B cell (primary cell): ENCODE measurements around the gene RNF10. TPM values are rescaled to one million over a fixed set of nuclear protein-coding genes. Genes with fewer than 3 reads are reported as not detected.

Experiments used
- ATAC-seq: fragments of 200-7000 bp; cut with Tn5 transposase; one replicate; pipeline ENCODE4 v1.10.0; 2021; ENCODE audit warnings: low read depth, mild to moderate bottlenecking, moderate number of reproducible peaks, moderate library complexity
- CTCF ChIA-PET: fragments of 350-600 bp; sonication (Branson Sonifier 250); formaldehyde crosslinking; loops from one replicate; lab custom pipeline; 2021; ENCODE audit warnings: antibody characterized with exemption, inconsistent platforms; lab: Charles Lee
- POLR2A ChIA-PET: fragments of 350-600 bp; sonication (Branson Sonifier 250); formaldehyde crosslinking; loops from one replicate; lab custom pipeline; 2021; ENCODE audit warnings: antibody characterized with exemption; lab: Charles Lee
- DNase-seq: peaks from one replicate; pipeline ENCODE4 v3.0.0; 2013
- H2AFZ ChIP-seq: 2 replicates; pipeline ENCODE4 v1.6.1; 2012; ENCODE audit warnings: mild to moderate bottlenecking, low read depth, low read length; ENCODE audit not compliant: insufficient read depth, poor library complexity, severe bottlenecking
- H3K27ac ChIP-seq, 2 donors: 1 replicate in 1 of 2; 2 replicates in 1 of 2; pipeline ENCODE4 v1.5.1; 2012 to 2013; ENCODE audit warnings: low read length in 2 of 2, mild to moderate bottlenecking in 2 of 2, moderate library complexity in 1 of 2
- H3K27me3 ChIP-seq, 4 experiments: fragments of 200-600 bp in 1 of 4; sonication (generic) in 1 of 4; replicated peaks in 1 of 4; 1 replicate in 2 of 4; 2 replicates in 2 of 4; pipeline versions ENCODE4 v1.6.1 to v1.7.0; 2013 to 2016; ENCODE audit warnings: low read length in 3 of 4, mild to moderate bottlenecking in 2 of 4, mixed read lengths in 1 of 4, moderate library complexity in 1 of 4; ENCODE audit not compliant: insufficient read depth in 4 of 4, control insufficient read depth in 3 of 4; ENCODE audit errors: control extremely low read depth in 1 of 4
- H3K36me3 ChIP-seq, 2 experiments: replicated peaks in 1 of 2; 1 replicate in 1 of 2; 2 replicates in 1 of 2; pipeline versions ENCODE4 v1.6.1 to v1.7.1; 2013; ENCODE audit warnings: low read length in 1 of 2; ENCODE audit not compliant: insufficient read depth in 2 of 2, control insufficient read depth in 1 of 2; ENCODE audit errors: control extremely low read depth in 1 of 2, extremely low read depth in 1 of 2
- H3K4me1 ChIP-seq, 2 donors: fragments of 200-600 bp in 1 of 2; sonication (generic) in 1 of 2; 1 replicate in 1 of 2; 2 replicates in 1 of 2; pipeline versions ENCODE4 v1.5.1 to v1.6.1; 2013 to 2017; ENCODE audit warnings: low read length in 2 of 2; ENCODE audit not compliant: control insufficient read depth in 2 of 2, insufficient read depth in 2 of 2
- H3K4me2 ChIP-seq: replicated peaks from 2 replicates; pipeline ENCODE3; 2012; ENCODE audit warnings: mild to moderate bottlenecking, low read depth, low read length; ENCODE audit not compliant: poor library complexity, severe bottlenecking
- H3K4me3 ChIP-seq, 5 experiments: fragments of 200-600 bp in 1 of 5; sonication (generic) in 1 of 5; 1 replicate in 3 of 5; 2 replicates in 2 of 5; pipeline versions ENCODE4 v1.5.1 to v1.7.0; 2011 to 2016; ENCODE audit warnings: low read length in 4 of 5, mild to moderate bottlenecking in 4 of 5, low read depth in 2 of 5, control low read depth in 1 of 5, moderate library complexity in 1 of 5; ENCODE audit not compliant: insufficient read depth in 1 of 5; ENCODE audit errors: control extremely low read depth in 1 of 5, extremely low read depth in 1 of 5
- H3K79me2 ChIP-seq: fragments of 200-600 bp; sonication (generic); one replicate; pipeline ENCODE4 v1.6.0; 2016; ENCODE audit warnings: low read length; ENCODE audit not compliant: control insufficient read depth, insufficient read depth
- H3K9ac ChIP-seq: fragments of 200-600 bp; sonication (generic); 2 replicates; pipeline ENCODE4 v1.6.1; 2017; ENCODE audit warnings: mild to moderate bottlenecking, low read length, moderate library complexity
- H3K9me3 ChIP-seq, 3 donors: one replicate each; pipeline versions ENCODE4 v1.6.1 to v1.7.1; 2013; ENCODE audit warnings: low read length in 2 of 3; ENCODE audit not compliant: control insufficient read depth in 2 of 3, insufficient read depth in 1 of 3; ENCODE audit errors: control extremely low read depth in 1 of 3
- H4K20me1 ChIP-seq: 2 replicates; pipeline ENCODE4 v1.6.0; 2012; ENCODE audit warnings: mild to moderate bottlenecking, low read length; ENCODE audit not compliant: insufficient read depth, control insufficient read depth, poor library complexity, severe bottlenecking
- H3K27ac Mint-ChIP-seq: one replicate; pipeline ENCODE4 v1.8.0; 2021; ENCODE audit warnings: mixed read lengths
- H3K27me3 Mint-ChIP-seq: one replicate; pipeline ENCODE4 v1.8.0; 2021; ENCODE audit warnings: mixed read lengths
- H3K4me1 Mint-ChIP-seq: one replicate; pipeline ENCODE4 v1.8.0; 2021; ENCODE audit warnings: mixed read lengths
- H3K4me3 Mint-ChIP-seq: one replicate; pipeline ENCODE4 v1.8.0; 2021; ENCODE audit warnings: mixed read lengths
- H3K9me3 Mint-ChIP-seq: one replicate; pipeline ENCODE4 v1.8.0; 2022; ENCODE audit warnings: mixed read lengths; ENCODE audit not compliant: insufficient read depth
- CTCF ChIP-seq: fragments of 200-600 bp; IDR thresholded peaks from one replicate; pipeline ENCODE4 v1.8.0; 2022; ENCODE audit warnings: antibody characterized with exemption, mild to moderate bottlenecking
- EZH2 ChIP-seq: IDR thresholded peaks from 2 replicates; pipeline ENCODE4 v1.6.1; 2012; ENCODE audit warnings: borderline replicate concordance, low read depth, mild to moderate bottlenecking, moderate library complexity, low read length; ENCODE audit not compliant: insufficient read depth, poor library complexity, severe bottlenecking
- WGBS: methylation state at CpG from one replicate; pipeline ENCODE4 v1.1.5; 2013; ENCODE audit warnings: missing lambda C conversion rate; ENCODE audit not compliant: insufficient coverage; 5-methylcytosine and 5-hydroxymethylcytosine counted together
- intact Hi-C: fragments of 100-400 bp; cut with micrococcal nuclease; formaldehyde crosslinking; loops from one replicate; pipeline ENCODE4 v1.10.0; 2022
- polyA plus RNA-seq: library from polyadenylated mRNA; depleted of rRNA; stranded (reverse); fragments of >200 nt; gene quantifications from 2 replicates; pipeline ENCODE4 v1.2.3, GENCODE V29; 2012
- total RNA-seq, 2 donors: library from RNA; stranded (reverse); fragments of 120-200 nt in 1 of 2; gene quantifications; 1 replicate in 1 of 2; 2 replicates in 1 of 2; pipeline versions ENCODE4 v1.2.3 to v1.2.4, GENCODE V29; 2013 to 2022

Gene RNF10
- total and polyA plus RNA-seq, 2 donors (not counting 1 experiment from before 2014, with no cell fraction given): 163 to 236 TPM

- peak overlapping the region; percentile 93 for H3K27ac Mint-ChIP-seq
- intact Hi-C loops: loop anchor here (1.0 to 5.0 kb wide), 9 partner anchors 47 to 1090 kb away; partner anchors contain the start of genes ACADS, DYNLL1, RNF10 and SRSF9
- H3K79me2 ChIP-seq: peaks cover 6% of the 10 kb centered on the region
- DNase-seq (peak; percentile 25), ATAC-seq (no peak)
- peak overlapping the region; percentile 92 for H3K9ac ChIP-seq
- peaks cover 10% of the 10 kb centered on the region for H3K27me3 Mint-ChIP-seq
- peak overlapping the region; percentile 89 for H3K4me2 ChIP-seq
- no CpG with 5 or more reads among the region's 9 CpGs for WGBS
- no peak for TF ChIP-seq EZH2
- TF ChIP-seq CTCF: no peak
- H3K9me3 Mint-ChIP-seq: no peaks in the 10 kb centered on the region
- H4K20me1 ChIP-seq: no peaks in the 10 kb centered on the region
- H3K27me3 ChIP-seq: peaks cover 0 to 28% (median 10%) of the 10 kb centered on the region in 4 experiments
- H3K4me1 Mint-ChIP-seq: peaks cover 40% of the 10 kb centered on the region
- peak overlapping the region; percentile 96 for H2AFZ ChIP-seq
- H3K9me3 ChIP-seq: no peaks in the 10 kb centered on the region
- H3K4me1 ChIP-seq: peaks cover 28 to 37% of the 10 kb centered on the region in 2 donors
- H3K4me3 ChIP-seq: peak overlapping the region; percentile 58 to 99 (median 96)
- no peak overlapping the region for H3K27ac ChIP-seq
- H3K36me3 ChIP-seq: peaks cover 0 to 23% of the 10 kb centered on the region in 2 experiments
- ChIA-PET CTCF (interaction anchor here (0.7 to 5.3 kb wide), 29 partner anchors 8 to 1045 kb away, joined by 3 to 60 read pairs (median 5); partner anchors contain the start of genes COX6A1, MLEC and UNC119B), POLR2A (interaction anchor here (0.7 kb wide), 1 partner anchor 19 kb away, joined by 3 read pairs; no protein-coding TSS in a partner anchor)
- peak overlapping the region; percentile 98 for H3K4me3 Mint-ChIP-seq
These were observed 47.8 kb downstream of the RNF10 start for GRCh38 chr12:120581998-120582397.

GRCh38 chr12:120583478-120584030 is 49.4 kb downstream of the RNF10 start:
- Histone ChIP-seq H3K27ac (no peak overlapping the region), H3K4me3 (peak overlapping the region in 1 of 5 experiments; percentile 13), H3K79me2 (peaks cover 6% of the 10 kb centered on the region), H3K4me2 (peak overlapping the region; percentile 93), H3K9me3 (no peaks in the 10 kb centered on the region), H4K20me1 (no peaks in the 10 kb centered on the region), H3K4me1 (peaks cover 28 to 37% of the 10 kb centered on the region in 2 donors), H3K36me3 (peaks cover 0 to 11% of the 10 kb centered on the region in 2 experiments), H2AFZ (peak overlapping the region; percentile 35), H3K27me3 (peaks cover 0 to 28% (median 10%) of the 10 kb centered on the region in 4 experiments), H3K9ac (peak overlapping the region; percentile 3)
- Mint-ChIP-seq H3K27me3 (peaks cover 10% of the 10 kb centered on the region), H3K27ac (peak overlapping the region; percentile 72), H3K4me3 (peak overlapping the region; percentile 82), H3K4me1 (peaks cover 40% of the 10 kb centered on the region), H3K9me3 (no peaks in the 10 kb centered on the region)
- intact Hi-C loops: loop anchor here (1.0 to 5.0 kb wide), 5 partner anchors 64 to 1089 kb away; partner anchors contain the start of gene DYNLL1
- POLR2A ChIA-PET: no interaction called here
- ATAC-seq (peak; percentile 18), DNase-seq (peak; percentile 88)
- WGBS: 16% methylated on average over 19 of the region's 20 CpGs
- CTCF ChIA-PET: interaction anchor here (0.5 to 5.3 kb wide), 20 partner anchors 13 to 640 kb away, joined by 3 to 60 read pairs (median 4); partner anchors contain the start of genes COX6A1, SIRT4 and UNC119B
- no peak for TF ChIP-seq EZH2
- TF ChIP-seq CTCF: peak; percentile 98
